ENCODE measurements around the gene TRDMT1.

TRDMT1 gene

GRCh38 chr10:17109475-17110207, 91.8 kb downstream of the TRDMT1 start:
- Mint-ChIP-seq H3K27ac (no peak overlapping the region), H3K27me3 (ENCODE audit: low read depth) (no peaks in the 10 kb centered on the region), H3K4me1 (ENCODE audit: low read depth) (no peaks in the 10 kb centered on the region), H3K9me3 (no peaks in the 10 kb centered on the region), H3K4me3 (no peak overlapping the region), H3K36me3 (ENCODE audit: low read depth) (peaks cover 2% of the 10 kb centered on the region)

GRCh38 chr10:17109046-17109445, 92.4 kb downstream of the TRDMT1 start:
- H3K9me3 Mint-ChIP-seq, result no peaks in the 10 kb centered on the region

GRCh38 chr10:17106991-17107390, 94.5 kb downstream of the TRDMT1 start:
- Mint-ChIP-seq H3K4me1 (ENCODE audit: low read depth) (no peaks in the 10 kb centered on the region), H3K9me3 (no peaks in the 10 kb centered on the region), H3K4me3 (no peak overlapping the region)

More at GRCh38 chr10:17109046-17109445, 92.4 kb downstream of the TRDMT1 start:
- Mint-ChIP-seq H3K27me3 (ENCODE audit: low read depth) (no peaks in the 10 kb centered on the region), H3K4me3 (no peak overlapping the region), H3K27ac (no peak overlapping the region), H3K36me3 (ENCODE audit: low read depth) (peaks cover 2% of the 10 kb centered on the region), H3K4me1 (ENCODE audit: low read depth) (no peaks in the 10 kb centered on the region)

GRCh38 chr10:17101910-17102266, 99.6 kb downstream of the TRDMT1 start:
- no peaks in the 10 kb centered on the region for H3K4me1 Mint-ChIP-seq (ENCODE audit: low read depth)
- H3K4me3 Mint-ChIP-seq, result no peak overlapping the region
- H3K36me3 Mint-ChIP-seq (ENCODE audit: low read depth), result no peaks in the 10 kb centered on the region
- no peaks in the 10 kb centered on the region for H3K9me3 Mint-ChIP-seq
- no peaks in the 10 kb centered on the region for H3K27me3 Mint-ChIP-seq (ENCODE audit: low read depth)
- H3K27ac Mint-ChIP-seq, result no peak overlapping the region

More at GRCh38 chr10:17106991-17107390, 94.5 kb downstream of the TRDMT1 start:
- Mint-ChIP-seq H3K27me3 (ENCODE audit: low read depth) (no peaks in the 10 kb centered on the region), H3K27ac (no peak overlapping the region), H3K36me3 (ENCODE audit: low read depth) (peaks cover 2% of the 10 kb centered on the region)

GRCh38 chr10:17101257-17101909, 100.1 kb downstream of the TRDMT1 start:
- no peaks in the 10 kb centered on the region for H3K9me3 Mint-ChIP-seq
- H3K27me3 Mint-ChIP-seq (ENCODE audit: low read depth), result no peaks in the 10 kb centered on the region
- H3K27ac Mint-ChIP-seq, result no peak overlapping the region

GRCh38 chr10:17100586-17100985, 100.9 kb downstream of the TRDMT1 start:
- H3K9me3 Mint-ChIP-seq, result no peaks in the 10 kb centered on the region
- no peaks in the 10 kb centered on the region for H3K4me1 Mint-ChIP-seq (ENCODE audit: low read depth)
- H3K27me3 Mint-ChIP-seq (ENCODE audit: low read depth), result no peaks in the 10 kb centered on the region
- H3K36me3 Mint-ChIP-seq (ENCODE audit: low read depth), result no peaks in the 10 kb centered on the region
- H3K27ac Mint-ChIP-seq, result no peak overlapping the region
- H3K4me3 Mint-ChIP-seq, result no peak overlapping the region

More at GRCh38 chr10:17101257-17101909, 100.1 kb downstream of the TRDMT1 start:
- H3K4me3 Mint-ChIP-seq, result no peak overlapping the region
- H3K4me1 Mint-ChIP-seq (ENCODE audit: low read depth), result no peaks in the 10 kb centered on the region
- no peaks in the 10 kb centered on the region for H3K36me3 Mint-ChIP-seq (ENCODE audit: low read depth)

GRCh38 chr10:17098012-17098411, 103.5 kb downstream of the TRDMT1 start:
- peaks cover 14% of the 10 kb centered on the region for H3K9me3 Mint-ChIP-seq
- no peaks in the 10 kb centered on the region for H3K36me3 Mint-ChIP-seq (ENCODE audit: low read depth)

More at GRCh38 chr10:17098012-17098411, 103.5 kb downstream of the TRDMT1 start:
- H3K4me1 Mint-ChIP-seq (ENCODE audit: low read depth), result no peaks in the 10 kb centered on the region
- no peak overlapping the region for H3K27ac Mint-ChIP-seq
- no peaks in the 10 kb centered on the region for H3K27me3 Mint-ChIP-seq (ENCODE audit: low read depth)
- H3K4me3 Mint-ChIP-seq, result no peak overlapping the region

All from T-helper 1 cell treated with Interleukin-12 subunit alpha and Interleukin-12 subunit beta and Interleukin-4 antibody, amounts not matched to agents 30 μg/mL and 1 μg/mL, for 36 hours (primary cell).